LNCaP clone FGC (cell line): Measurements from ENCODE around the gene DAGLA.

Source experiments
- DNase-seq: peaks from one replicate; pipeline ENCODE4 v3.0.0-alpha.2; 2011; ENCODE audit warnings: low read depth
- H3K4me3 ChIP-seq: 2 replicates; pipeline ENCODE4 v1.5.1; 2011; ENCODE audit warnings: mild to moderate bottlenecking, low read depth, low read length, control low read depth
- CTCF ChIP-seq: IDR thresholded peaks from 2 replicates; pipeline ENCODE4 v1.5.1; 2012; ENCODE audit warnings: mild to moderate bottlenecking; ENCODE audit not compliant: control insufficient read depth, insufficient read depth; ENCODE audit errors: extremely low read depth

Gene DAGLA

GRCh38 chr11:61781585-61781984 is 101.4 kb downstream of the DAGLA start:
- no peak for DNase-seq
- no peak overlapping the region for H3K4me3 ChIP-seq
- no peak for TF ChIP-seq CTCF

GRCh38 chr11:61782299-61782698 is 102.1 kb downstream of the DAGLA start:
- no peak for TF ChIP-seq CTCF
- no peak for DNase-seq
- no peak overlapping the region for H3K4me3 ChIP-seq

GRCh38 chr11:61782841-61783240 is 102.7 kb downstream of the DAGLA start:
- no peak for DNase-seq
- TF ChIP-seq CTCF: no peak
- no peak overlapping the region for H3K4me3 ChIP-seq

- no peak overlapping the region for H3K4me3 ChIP-seq
- no peak for TF ChIP-seq CTCF
- no peak for DNase-seq
These were observed 103.7 kb downstream of the DAGLA start for GRCh38 chr11:61783717-61784505.

- no peak for DNase-seq
- TF ChIP-seq CTCF: no peak
- no peak overlapping the region for H3K4me3 ChIP-seq
These were observed 104.3 kb downstream of the DAGLA start for GRCh38 chr11:61784506-61784805.

- DNase-seq: no peak
- no peak overlapping the region for H3K4me3 ChIP-seq
- TF ChIP-seq CTCF: no peak
These were observed 105.7 kb downstream of the DAGLA start for GRCh38 chr11:61785837-61786402.

- peak; percentile 42 for TF ChIP-seq CTCF
- DNase-seq: no peak
- no peak overlapping the region for H3K4me3 ChIP-seq
These were observed 107.8 kb downstream of the DAGLA start for GRCh38 chr11:61787928-61788491.
